Measurements from ENCODE around the gene ASTL. TPM values are rescaled to one million over a fixed set of nuclear protein-coding genes. Genes with fewer than 3 reads are reported as not detected.

ASTL gene
- not detected in 2 replicates for total RNA-seq

GRCh38 chr2:96138179-96139145 is at the start of gene ASTL:
Gene ASTL, minus strand, starts transcription at chr2:96138502. Its CDS starts 66 bp downstream, at chr2:96138436.

GRCh38 chr2:96145036-96145847 is 6.9 kb upstream of the ASTL start, which contains the start of gene DUSP2:
Gene DUSP2, minus strand, starts transcription at chr2:96145440. Its CDS starts 86 bp downstream, at chr2:96145354.

GRCh38 chr2:96116424-96116878 is 21.9 kb downstream of the ASTL start, which contains the start of gene ADRA2B:
Gene ADRA2B, minus strand, starts transcription at chr2:96116571. Its CDS starts 422 bp downstream, at chr2:96116149.

Other genes with a start within 250 kb of the ASTL start
- gene ANKRD36C, start 146.7 kb downstream of the ASTL start, total RNA-seq: 5.2 and 7.5 TPM in 2 replicates
- under 0.01 and 2.9 TPM in 2 replicates for gene GPAT2, start 103.6 kb downstream of the ASTL start, total RNA-seq
- gene ADRA2B, start 21.9 kb downstream of the ASTL start, total RNA-seq: not detected in 2 replicates
- gene DUSP2, start 6.9 kb upstream of the ASTL start, total RNA-seq: 2.1 and 3.8 TPM in 2 replicates
- gene STARD7, start 70.3 kb upstream of the ASTL start, total RNA-seq: 58.4 and 93.5 TPM in 2 replicates
- gene TMEM127, start 127.5 kb upstream of the ASTL start, total RNA-seq: 27.4 and 45.1 TPM in 2 replicates
- gene CIAO1, start 127.7 kb upstream of the ASTL start, total RNA-seq: 94.4 and 118 TPM in 2 replicates
- gene SNRNP200, start 167.0 kb upstream of the ASTL start, total RNA-seq: 96.6 and 102 TPM in 2 replicates
- 5.5 and 5.7 TPM in 2 replicates for gene ITPRIPL1, start 186.8 kb upstream of the ASTL start, total RNA-seq
- gene NCAPH, start 197.3 kb upstream of the ASTL start, total RNA-seq: 1.1 and 52.6 TPM in 2 replicates